DMS153 (cell line): ENCODE data around the gene C19orf81.
A peak's percentile ranks its signal among the peaks of the same experiment; 100 is the strongest.

Experiments
- DNase-seq: peaks from one replicate; lab custom pipeline; 2025; lab: John Stamatoyannopoulos, UW

Gene C19orf81

GRCh38 chr19:50686310-50687032 is 37.2 kb downstream of the C19orf81 start:
- DNase-seq = no peak

GRCh38 chr19:50688766-50689165 is 39.5 kb downstream of the C19orf81 start:
- no peak for DNase-seq

- DNase-seq = no peak
Measured at GRCh38 chr19:50690439-50690838, 41.2 kb downstream of the C19orf81 start.

- DNase-seq = no peak
Measured at GRCh38 chr19:50693064-50693975, 44.1 kb downstream of the C19orf81 start.

GRCh38 chr19:50694815-50695145 is 45.5 kb downstream of the C19orf81 start:
- DNase-seq = no peak

- DNase-seq = no peak
Measured at GRCh38 chr19:50695251-50696093, 46.2 kb downstream of the C19orf81 start.

GRCh38 chr19:50696094-50696483 is 46.8 kb downstream of the C19orf81 start:
- no peak for DNase-seq

- DNase-seq = no peak
Measured at GRCh38 chr19:50697414-50698124, 48.3 kb downstream of the C19orf81 start.

- no peak for DNase-seq
Measured at GRCh38 chr19:50701367-50701985, 52.2 kb downstream of the C19orf81 start.

GRCh38 chr19:50702158-50702870 is 53.1 kb downstream of the C19orf81 start:
- DNase-seq = no peak

- DNase-seq = no peak
Measured at GRCh38 chr19:50702871-50703829, 53.9 kb downstream of the C19orf81 start.

- no peak for DNase-seq
Measured at GRCh38 chr19:50703915-50704796, 54.9 kb downstream of the C19orf81 start.

GRCh38 chr19:50705422-50706019 is 56.3 kb downstream of the C19orf81 start:
- peak; percentile 12 for DNase-seq

- no peak for DNase-seq
Measured at GRCh38 chr19:50706387-50706786, 57.1 kb downstream of the C19orf81 start.

GRCh38 chr19:50708179-50708879 is 59.1 kb downstream of the C19orf81 start:
- DNase-seq = no peak
